NK-92 (cell line): Measurements from ENCODE around the gene EFHD2.
"Not testable (repeated sequence)": the region's sequence is repeated elsewhere in the genome, so short reads cannot be mapped to it uniquely, and the experiment has no call there.

ENCODE experiments used
- DNase-seq: peaks from one replicate; lab custom pipeline; 2025; ENCODE audit not compliant: unreplicated experiment; lab: John Stamatoyannopoulos, UW

Gene EFHD2

DNA sequence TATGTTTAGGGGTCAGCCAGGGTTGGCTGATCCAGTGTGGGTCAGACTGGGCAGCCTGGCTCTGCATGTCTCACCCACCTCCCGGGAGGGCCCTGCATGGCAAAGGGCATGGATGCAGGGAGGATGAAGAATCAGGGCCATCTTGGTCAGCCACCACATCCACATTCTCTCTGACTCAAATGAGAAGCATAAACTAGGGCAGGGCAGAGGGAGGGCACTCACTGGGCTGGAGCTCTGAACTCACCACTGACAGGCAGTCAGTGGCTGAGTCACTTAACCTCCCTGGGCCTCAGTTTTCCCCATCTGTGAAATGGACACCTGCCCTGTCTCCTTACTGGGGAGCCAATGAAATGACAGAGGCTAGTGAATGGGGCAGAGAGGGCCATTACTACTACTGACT is 42.5 kb downstream of the EFHD2 start:
- DNase-seq = no peak

DNA sequence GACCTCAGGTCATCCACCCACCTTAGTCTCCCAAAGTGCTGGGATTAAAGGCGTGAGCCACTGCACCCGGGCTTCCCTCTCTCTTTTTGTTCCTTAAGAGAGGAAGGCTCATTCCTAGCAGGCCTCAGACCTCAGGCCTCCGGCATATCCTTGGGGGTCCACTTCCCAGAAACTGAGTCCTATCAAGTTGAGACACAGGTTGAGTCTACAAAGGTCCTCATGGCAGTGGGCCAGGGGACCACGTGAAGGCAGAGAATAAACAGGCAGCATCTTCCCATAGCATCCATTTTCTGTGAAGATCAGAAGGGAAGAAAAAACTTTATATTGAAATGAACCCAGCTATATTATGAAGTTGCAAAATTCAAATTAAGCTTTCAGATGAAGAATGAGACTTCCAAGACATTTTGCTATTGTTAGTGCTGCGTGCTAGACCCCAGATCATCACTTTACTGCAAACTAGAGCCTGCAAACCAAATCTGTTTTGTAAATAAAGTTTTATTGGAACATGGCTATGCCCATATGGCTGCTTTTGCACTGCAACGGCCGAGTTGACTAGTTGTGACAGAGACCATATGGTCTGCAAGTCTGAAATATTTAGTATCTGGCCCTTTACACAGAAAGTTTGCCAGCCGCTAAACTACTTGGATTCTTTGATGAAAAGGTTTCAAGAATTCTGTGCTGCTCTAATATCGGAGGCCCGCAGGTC is 43.3 kb downstream of the EFHD2 start:
- DNase-seq = no peak

DNA sequence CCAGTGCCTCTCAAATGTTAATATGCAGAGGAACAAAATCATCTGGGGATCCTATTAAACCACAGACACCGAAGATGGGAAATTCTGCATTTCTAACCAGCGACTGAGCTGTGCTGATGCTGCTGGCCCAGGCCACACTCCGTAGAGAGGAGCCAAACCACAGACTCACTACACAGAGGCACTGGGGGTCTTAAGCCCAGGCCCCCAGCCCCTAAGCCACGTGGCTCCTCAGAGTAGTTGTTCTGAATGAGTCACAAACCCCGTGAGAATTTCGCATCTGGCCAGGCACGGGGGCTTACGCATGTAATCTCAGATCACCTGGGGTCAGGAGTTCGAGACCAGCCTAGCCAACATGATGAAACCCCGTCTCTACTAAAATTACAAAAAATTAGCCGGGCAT is 44.0 kb downstream of the EFHD2 start:
- DNase-seq = no peak

DNA sequence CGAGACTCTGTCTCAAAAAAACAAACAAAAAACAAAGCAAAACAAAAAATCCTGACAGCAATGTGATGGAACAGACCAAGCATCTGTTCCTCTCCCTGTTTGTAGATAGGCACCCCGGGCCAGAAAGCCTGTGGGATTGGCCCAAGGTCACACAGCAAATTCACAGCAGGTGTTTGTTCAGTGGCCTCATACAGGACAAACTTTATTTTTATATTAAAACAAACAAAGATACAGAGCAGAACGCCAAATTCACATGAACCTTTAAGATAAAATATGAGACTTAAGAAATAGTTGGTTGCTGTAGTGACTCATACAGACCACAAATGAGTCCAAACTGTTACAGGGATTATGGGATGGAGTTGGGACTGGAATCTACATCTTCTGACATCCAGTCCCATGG is 44.6 kb downstream of the EFHD2 start:
- DNase-seq = no peak

DNA sequence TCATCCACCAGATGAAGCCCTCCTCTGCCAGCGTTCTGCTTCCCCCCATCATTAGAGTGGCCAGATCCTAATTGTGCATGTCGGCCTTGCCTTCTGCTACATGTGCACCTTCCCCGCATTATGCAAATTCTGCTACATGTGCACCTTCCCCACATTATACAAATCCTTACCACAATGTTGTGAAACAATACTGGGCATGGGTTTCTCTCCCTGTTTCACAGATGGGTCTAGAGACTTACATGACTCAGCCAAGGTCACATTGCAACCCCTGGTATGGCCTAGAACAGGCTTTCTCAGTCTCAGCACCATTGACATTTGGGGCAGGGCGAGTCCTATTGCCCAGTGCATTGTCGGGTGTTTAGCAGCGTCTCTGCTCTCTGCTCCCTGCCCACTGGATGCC is 45.8 kb downstream of the EFHD2 start:
- DNase-seq = no peak

DNA sequence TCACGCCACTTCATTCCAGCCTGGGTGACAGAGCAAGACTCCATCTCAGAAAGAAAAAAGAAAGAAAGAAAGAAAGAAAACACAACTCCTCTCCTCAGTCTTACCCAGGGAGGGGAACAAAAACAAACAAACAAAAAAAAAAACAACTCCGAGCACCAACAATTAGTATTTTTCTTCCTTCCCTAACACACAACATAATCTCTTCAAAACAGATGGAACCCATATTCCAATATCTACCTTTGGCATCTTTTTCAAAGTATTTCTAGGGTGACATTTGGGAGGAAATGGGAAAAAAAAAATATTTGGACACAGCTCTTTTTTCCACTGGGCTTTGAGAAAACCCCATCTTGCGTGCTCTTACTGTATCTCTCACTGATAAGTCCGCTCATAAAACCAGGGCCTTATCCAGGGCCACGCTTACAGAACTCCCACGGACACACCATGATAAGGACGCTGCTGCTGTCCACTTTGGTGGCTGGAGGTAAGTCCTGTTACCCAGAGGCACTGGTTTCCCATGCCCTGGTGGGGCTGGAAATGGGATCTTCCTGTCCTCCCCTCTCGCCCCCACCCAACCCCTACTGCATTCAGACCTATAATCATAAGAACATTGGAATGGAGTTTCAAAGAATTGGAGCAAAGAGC is 46.7 kb downstream of the EFHD2 start, which contains the start of gene CELA2A:
TSS of gene CELA2A (plus strand) at position 420 of the 642 bp plus-strand sequence. CDS start at position 442, 22 bp downstream.
- DNase-seq = no peak

DNA sequence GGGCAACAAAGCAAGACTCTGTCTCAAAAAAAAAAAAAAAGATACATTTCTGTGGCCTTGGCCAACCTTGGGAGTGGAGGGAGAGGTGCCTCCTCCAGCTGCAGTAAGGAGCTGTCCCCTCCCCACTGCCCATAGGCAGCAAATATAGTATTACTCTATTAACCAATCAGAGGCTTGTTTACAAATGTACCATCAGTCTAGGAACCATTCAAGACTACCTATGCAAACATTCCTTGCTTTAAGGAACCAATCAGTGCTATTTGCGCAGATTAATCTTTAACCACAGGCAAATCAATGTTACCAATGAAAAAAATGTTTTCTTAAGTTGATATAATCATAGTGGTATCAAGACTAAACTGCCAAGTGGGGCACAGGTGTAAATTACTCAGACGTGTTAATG is 47.9 kb downstream of the EFHD2 start:
- DNase-seq = no peak

DNA sequence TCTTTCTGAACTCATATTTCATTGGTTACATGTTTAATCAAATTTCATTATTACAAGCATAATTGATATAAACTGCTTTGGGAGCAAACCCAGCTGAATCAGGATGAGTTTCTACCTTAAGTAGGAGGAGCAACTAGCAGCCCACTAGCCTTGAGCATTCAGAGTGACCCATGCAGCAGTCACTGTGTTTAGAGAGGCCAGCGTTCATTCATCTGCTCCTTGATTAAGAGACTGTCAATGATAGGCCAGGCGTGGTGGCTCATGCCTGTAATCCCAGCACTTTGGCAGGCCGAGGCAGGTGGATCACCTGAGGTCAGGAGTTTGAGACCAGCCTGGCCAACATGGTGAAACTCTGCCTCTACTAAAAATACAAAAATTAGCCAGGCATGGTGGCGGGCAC is 48.7 kb downstream of the EFHD2 start:
- DNase-seq = not testable (repeated sequence)

DNA sequence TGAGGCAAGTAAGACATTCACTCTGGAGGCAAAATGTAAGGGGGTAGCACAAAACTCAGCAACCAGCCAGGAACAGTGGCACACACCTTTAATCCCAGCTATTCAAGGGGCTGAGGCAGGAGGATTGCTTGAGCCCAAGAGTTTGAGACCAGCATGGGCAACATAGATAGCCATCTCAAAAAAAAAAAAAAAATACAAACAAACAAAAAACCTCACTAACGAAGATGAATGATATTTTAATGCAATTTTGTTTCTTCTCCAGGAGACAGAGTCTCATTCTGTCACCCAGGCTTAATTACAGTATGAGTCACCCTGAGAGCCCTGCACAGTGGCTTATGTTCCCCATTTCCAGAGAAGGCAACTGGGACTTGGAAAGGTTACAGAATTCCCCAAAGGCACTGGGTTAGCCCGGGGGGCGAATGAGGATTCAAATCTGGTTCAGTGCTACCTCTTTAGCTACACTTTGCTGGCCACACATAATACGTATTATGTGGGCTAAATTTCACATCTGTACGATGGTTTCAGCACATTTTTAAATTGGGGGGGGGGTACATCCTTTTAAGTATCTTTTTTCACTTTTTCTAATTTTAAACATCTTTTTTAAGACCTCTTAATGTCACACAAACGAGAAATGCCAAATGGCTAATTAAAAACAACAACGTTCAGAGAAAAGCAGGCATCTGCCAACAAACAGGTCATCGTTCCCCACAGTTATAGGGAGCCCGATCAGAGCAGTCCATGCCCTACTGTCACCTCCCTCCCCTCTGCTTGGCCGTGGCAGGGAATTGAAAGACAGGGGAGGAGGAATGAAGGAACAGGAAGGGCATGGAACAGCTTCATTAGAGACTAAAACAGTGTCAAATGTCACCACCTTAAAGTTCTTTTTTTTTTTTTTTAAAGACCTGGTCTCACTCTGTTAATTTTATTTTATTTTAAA is 50.4 kb downstream of the EFHD2 start:
- no peak for DNase-seq

DNA sequence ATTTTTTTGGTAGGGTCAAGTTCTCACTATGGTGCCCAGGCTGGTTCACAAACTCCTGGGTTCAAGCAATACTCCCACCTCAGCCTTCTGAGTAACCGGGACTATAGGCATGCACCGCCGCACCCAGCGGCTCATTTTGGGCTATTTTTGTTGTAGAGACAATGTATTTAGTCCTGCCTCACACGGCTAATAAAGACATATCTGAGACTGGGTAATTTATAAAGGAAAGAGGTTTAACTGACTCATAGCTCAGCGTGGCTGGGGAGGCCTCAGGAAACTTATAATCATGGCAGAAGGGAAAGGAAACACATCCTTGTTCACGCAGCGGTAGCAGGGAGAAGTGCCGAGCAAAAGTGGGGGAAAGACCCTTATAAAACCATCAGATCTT is 51.0 kb downstream of the EFHD2 start:
- DNase-seq = no peak

DNA sequence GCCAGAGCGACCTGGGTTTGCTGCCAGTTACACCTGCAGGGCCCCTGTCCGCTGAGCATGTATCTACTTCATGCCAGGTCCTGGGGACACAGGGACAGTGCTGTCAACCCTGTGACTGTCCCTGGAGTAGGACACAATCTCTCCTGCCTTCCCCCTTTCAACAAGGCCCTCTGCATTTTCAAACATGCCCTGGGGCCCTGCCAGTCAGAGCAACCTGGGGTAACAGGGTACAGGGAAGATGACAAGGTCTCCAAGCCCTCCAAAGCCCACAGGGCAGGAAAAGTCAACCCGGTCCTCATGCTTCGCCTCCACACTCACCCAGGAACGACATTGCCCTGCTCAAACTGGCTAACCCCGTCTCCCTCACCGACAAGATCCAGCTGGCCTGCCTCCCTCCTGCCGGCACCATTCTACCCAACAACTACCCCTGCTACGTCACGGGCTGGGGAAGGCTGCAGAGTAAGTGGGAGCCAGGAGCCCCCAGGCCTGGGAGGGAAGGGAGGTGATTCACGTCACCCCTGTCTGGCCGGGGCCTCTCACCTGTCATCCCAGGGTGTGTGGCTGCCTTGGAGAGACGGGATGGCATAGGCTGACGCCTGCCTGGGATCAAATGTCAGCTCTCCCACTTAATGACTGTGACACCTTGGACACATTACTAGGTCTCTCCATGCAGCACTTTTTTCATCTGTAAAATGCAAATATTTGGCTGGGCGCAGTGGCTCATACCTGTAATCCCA is 53.5 kb downstream of the EFHD2 start:
- DNase-seq = not testable (repeated sequence)

DNA sequence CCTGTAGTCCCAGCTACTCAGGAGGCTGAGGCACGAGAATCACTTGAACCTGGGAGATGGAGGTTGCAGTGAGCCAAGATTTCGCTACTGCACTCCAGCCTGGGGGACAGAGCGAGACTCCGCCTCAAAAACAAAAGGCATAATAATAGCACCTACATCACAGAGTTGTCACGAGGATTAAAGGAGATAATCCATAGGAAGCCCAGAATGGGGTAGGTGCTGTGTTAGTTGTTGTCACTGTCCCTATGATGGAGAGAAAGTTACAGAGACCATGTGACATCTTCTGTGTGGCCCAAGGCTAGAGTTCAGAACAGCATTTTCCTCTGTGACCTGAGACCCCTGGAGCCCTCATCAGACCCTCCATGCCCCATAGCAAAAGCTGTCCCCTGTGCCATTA is 54.2 kb downstream of the EFHD2 start:
- not testable (repeated sequence) for DNase-seq

DNA sequence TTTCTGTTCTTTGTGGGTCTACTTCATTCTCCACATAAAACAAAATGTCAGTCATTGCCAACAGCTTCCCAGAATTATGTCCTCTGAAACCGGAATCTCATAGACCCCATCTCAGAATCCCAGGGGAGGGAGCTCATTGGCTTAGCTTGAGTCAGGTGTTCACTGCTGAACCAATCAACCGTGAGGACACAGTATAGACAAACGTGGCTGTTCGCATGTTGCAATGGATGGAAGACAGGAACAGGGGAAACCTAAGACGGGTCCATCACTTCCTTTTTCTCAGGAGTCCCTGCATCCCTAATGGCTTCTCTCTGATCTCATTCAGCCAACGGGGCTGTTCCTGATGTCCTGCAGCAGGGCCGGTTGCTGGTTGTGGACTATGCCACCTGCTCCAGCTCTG is 56.0 kb downstream of the EFHD2 start:
- DNase-seq = no peak

DNA sequence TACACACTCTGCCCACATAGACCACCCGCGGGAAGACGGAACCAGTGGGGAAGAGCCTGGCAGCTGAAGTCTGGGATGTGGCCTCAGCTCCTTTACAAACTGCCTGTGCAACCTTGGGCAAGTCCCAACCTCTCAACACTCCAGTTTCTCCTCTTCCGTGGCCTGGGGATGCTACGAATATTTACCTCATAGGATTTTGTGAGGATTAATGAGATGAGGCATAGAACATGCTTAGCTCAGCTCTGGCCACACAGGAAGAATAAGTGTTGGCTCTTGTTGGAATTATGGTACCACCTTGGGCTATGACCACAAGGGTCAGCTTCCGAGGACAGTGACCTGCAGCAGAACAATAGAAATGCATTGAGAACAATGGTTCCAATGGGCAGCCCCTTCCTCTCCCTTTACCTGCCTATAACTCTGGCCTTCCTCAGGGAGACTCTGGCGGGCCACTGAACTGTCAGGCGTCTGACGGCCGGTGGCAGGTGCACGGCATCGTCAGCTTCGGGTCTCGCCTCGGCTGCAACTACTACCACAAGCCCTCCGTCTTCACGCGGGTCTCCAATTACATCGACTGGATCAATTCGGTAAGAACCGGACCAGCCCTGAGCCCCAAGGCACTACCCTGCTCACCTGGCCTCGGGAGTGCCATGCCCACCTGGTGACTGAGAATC is 57.4 kb downstream of the EFHD2 start:
- DNase-seq = not testable (repeated sequence)

DNA sequence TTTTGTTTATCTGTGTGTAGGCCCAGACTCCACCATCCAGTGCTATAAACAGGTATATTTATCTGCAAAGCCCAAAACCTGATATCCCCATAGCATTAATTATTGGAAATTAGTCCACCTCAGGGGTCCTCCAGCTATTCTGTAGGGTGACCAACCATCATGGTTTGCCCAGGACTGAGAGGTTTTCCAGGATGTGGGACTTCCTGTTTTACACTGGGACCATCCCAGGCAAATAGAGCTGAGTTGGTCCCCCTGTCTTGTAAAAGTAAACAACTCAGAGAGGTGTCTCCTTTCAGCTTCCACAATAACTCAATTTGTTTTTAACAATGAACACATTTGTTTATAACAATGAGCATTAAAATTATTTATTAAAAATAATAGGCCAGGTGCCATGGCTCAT is 58.5 kb downstream of the EFHD2 start:
- no peak for DNase-seq

DNA sequence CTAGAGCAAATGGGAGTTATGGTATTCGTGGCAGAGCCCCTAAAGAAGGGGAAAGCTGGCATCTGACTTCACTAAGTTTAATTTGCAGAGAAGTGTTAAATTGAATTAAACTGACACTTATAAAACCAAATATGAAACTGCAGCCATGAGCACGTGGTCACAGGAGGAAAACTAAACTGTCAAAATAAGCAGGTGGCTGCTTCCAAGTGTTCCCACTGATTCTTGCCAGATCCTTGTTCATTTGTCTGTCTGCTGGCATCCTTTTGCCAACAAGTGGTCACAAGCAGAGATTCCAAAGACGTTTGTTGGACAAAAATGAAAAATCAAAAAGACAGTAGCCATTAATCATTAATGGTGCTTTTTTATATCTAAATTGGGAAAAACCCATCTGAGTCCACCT is 59.7 kb downstream of the EFHD2 start:
- DNase-seq = no peak

DNA sequence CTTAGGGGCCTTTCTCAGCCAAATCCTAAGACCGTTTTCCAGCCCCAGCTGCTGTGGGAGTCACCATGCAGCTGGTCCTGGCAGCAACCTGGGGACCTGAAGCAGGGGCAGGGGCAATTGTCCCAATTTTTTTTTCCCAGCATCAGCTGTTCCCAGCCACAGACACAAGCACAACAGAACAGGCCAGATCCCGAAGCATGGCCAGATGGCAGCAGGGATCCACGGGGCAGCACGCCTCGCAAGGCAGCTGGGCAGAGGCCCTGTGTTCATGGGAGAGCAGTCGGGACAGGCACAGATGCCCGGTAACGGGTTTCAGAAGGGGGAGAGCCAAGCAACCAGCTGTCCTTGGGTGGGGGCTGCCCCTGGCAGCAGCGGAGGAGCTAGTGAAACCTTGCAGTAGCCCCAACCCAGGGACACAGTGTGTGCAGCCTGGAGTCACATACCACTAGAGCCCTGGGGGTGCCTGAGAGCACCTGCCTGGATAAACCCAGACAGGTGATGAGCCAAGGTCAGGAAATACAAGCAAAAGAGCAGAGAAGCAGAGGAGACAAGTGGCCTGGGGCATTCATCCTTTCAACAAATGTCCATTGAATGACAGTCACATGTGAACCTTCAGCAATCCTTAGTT is 60.2 kb downstream of the EFHD2 start:
- DNase-seq = not testable (repeated sequence)

DNA sequence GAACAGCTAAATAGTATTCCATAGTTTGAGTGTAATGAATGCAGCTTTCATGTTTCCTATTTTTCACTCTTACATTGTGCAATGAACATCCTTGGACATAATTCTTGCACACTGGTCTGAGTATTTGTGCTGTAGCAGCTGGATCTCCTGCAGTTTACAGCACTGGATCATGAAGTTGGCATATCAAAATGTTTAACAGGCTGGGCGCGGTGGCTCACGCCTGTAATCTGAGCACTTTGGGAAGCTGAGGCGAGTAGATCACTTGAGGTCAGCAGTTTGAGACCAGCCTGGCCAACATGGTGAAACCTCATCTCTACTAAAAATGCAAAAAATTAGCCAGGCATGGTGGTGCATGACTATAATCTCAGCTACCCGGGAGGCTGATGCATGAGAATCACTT is 61.4 kb downstream of the EFHD2 start:
- not testable (repeated sequence) for DNase-seq

DNA sequence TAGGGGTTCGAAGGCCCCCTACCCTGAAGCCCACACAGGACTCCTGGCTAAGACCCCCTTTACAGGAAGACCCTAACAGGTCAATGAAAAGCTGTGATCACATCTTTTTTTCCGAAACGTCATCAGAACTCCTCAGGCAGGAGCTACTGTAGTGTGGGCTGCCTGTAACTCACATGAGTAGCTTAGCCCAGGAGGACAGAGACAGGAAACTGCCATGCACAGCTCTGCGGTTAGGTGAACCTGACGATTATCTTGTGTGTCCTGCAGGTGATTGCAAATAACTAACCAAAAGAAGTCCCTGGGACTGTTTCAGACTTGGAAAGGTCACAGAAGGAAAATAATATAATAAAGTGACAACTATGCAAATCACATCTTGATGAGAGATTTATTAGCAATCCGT is 62.0 kb downstream of the EFHD2 start:
- not testable (repeated sequence) for DNase-seq

DNA sequence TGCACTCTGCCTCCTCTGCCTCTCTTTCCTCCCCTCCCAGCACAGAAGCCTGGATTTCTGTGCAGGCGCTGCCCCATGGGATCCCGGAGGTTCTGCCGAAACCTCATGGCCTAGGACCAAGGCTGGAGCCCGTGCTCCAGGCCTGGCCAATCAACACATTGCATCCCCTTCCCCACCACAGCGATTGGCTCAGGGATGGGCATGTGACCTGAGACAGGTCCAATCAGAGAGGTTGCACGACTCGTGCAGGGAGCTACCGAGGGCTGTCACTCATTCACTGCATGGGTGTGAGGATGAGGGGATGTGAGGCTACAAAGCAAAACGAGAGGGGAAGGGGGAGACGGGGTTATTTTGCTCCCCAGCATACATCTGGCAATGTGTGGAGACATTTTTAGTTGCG is 62.9 kb downstream of the EFHD2 start:
- no peak for DNase-seq
